ENCODE measurements around the gene ISYNA1.

The ISYNA1 gene

GRCh38 chr19:18414504-18415177 is 23.3 kb downstream of the ISYNA1 start:
- TF ChIP-seq NFIC (IDR thresholded peaks at IDR 0.05) (no peak), YY1 (IDR thresholded peaks at IDR 0.05; ENCODE audit: low read depth) (no peak), MAX (IDR thresholded peaks at IDR 0.05) (no peak), TCF12 (IDR thresholded peaks at IDR 0.05; ENCODE audit: low read depth) (no peak), CEBPB (IDR thresholded peaks at IDR 0.05) (no peak), RAD21 (IDR thresholded peaks at IDR 0.05; ENCODE audit: low read depth) (no peak), USF1 (IDR thresholded peaks at IDR 0.05) (no peak), EGR1 (IDR thresholded peaks at IDR 0.05) (no peak), ZBTB7A (IDR thresholded peaks at IDR 0.05; ENCODE audit: low read depth) (no peak), TEAD4 (IDR thresholded peaks at IDR 0.05) (no peak), REST (IDR thresholded peaks at IDR 0.05; ENCODE audit: low read depth) (no peak), CREB1 (IDR thresholded peaks at IDR 0.05; ENCODE audit: low read depth) (no peak)

GRCh38 chr19:18412610-18413239 is 25.2 kb downstream of the ISYNA1 start:
- TF ChIP-seq CREB1 (IDR thresholded peaks at IDR 0.05; ENCODE audit: low read depth) (no peak), TEAD4 (IDR thresholded peaks at IDR 0.05) (no peak), YY1 (IDR thresholded peaks at IDR 0.05; ENCODE audit: low read depth) (no peak), FOXM1 (IDR thresholded peaks at IDR 0.05; ENCODE audit: borderline replicate concordance, low read depth) (no peak)

- TF ChIP-seq REST (IDR thresholded peaks at IDR 0.05; ENCODE audit: low read depth) (no peak), RAD21 (IDR thresholded peaks at IDR 0.05; ENCODE audit: low read depth) (peak; percentile 65), YY1 (IDR thresholded peaks at IDR 0.05; ENCODE audit: low read depth) (peak; percentile 33; the same call in 1 of the 2 replicates), TEAD4 (IDR thresholded peaks at IDR 0.05) (no peak), TCF12 (IDR thresholded peaks at IDR 0.05; ENCODE audit: low read depth) (peak; percentile 55; the same call in 1 of the 2 replicates), USF1 (IDR thresholded peaks at IDR 0.05) (peak; percentile 40; the same call in 1 of the 2 replicates), EGR1 (IDR thresholded peaks at IDR 0.05) (no peak), ZBTB7A (IDR thresholded peaks at IDR 0.05; ENCODE audit: low read depth) (no peak), NFIC (IDR thresholded peaks at IDR 0.05) (peak; percentile 44), TAF1 (IDR thresholded peaks at IDR 0.05; ENCODE audit: low read depth) (no peak), FOXM1 (IDR thresholded peaks at IDR 0.05; ENCODE audit: borderline replicate concordance, low read depth) (no peak), EP300 (IDR thresholded peaks at IDR 0.05; ENCODE audit: borderline replicate concordance) (0 out of 2 replicates have a peak, but pooled peaks have one; percentile 27), MAX (IDR thresholded peaks at IDR 0.05) (peak; percentile 84), CEBPB (IDR thresholded peaks at IDR 0.05) (no peak), CREB1 (IDR thresholded peaks at IDR 0.05; ENCODE audit: low read depth) (no peak)
These were observed 29.9 kb downstream of the ISYNA1 start for GRCh38 chr19:18408053-18408476.

- TF ChIP-seq EP300 (IDR thresholded peaks at IDR 0.05; ENCODE audit: borderline replicate concordance) (no peak), CREB1 (IDR thresholded peaks at IDR 0.05; ENCODE audit: low read depth) (no peak), NFIC (IDR thresholded peaks at IDR 0.05) (no peak), CEBPB (IDR thresholded peaks at IDR 0.05) (no peak), RAD21 (IDR thresholded peaks at IDR 0.05; ENCODE audit: low read depth) (no peak), USF1 (IDR thresholded peaks at IDR 0.05) (no peak), EGR1 (IDR thresholded peaks at IDR 0.05) (no peak), TEAD4 (IDR thresholded peaks at IDR 0.05) (no peak)
These were observed 31.2 kb downstream of the ISYNA1 start for GRCh38 chr19:18406749-18407148.

GRCh38 chr19:18401580-18402112 is 36.3 kb downstream of the ISYNA1 start:
- no peak for TF ChIP-seq MAX (IDR thresholded peaks at IDR 0.05)
- no peak for TF ChIP-seq EGR1 (IDR thresholded peaks at IDR 0.05)
- peak; percentile 13; the same call in 1 of the 2 replicates for TF ChIP-seq RAD21 (IDR thresholded peaks at IDR 0.05; ENCODE audit: low read depth)
